Left forelimb (tissue), 1 donor: ENCODE measurements around the gene TAF8.

Experiments
- DNase-seq: peaks from one replicate; pipeline ENCODE4 v3.0.0-alpha.2; 2018; ENCODE audit warnings: low spot score

TAF8 gene

DNA sequence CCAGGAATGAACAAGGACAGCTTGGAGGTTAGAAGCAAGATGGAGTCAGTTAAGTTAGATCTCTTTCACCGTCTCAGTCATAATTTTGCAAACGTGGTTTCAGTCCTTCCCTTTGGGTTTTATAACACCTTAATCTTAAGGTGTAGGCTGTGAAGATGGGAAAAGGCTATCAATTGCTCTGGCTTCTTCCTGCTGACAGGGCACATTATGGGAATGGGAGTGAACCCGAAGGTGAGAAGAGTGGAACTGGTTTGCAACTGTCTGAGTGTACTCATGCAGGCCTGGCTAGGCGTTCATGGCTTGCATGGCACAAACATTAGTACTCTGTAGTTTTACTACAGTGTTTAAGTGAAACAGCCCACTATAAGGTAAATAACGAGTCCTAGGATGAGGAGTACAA is 9.4 kb downstream of the TAF8 start:
- no peak for DNase-seq

DNA sequence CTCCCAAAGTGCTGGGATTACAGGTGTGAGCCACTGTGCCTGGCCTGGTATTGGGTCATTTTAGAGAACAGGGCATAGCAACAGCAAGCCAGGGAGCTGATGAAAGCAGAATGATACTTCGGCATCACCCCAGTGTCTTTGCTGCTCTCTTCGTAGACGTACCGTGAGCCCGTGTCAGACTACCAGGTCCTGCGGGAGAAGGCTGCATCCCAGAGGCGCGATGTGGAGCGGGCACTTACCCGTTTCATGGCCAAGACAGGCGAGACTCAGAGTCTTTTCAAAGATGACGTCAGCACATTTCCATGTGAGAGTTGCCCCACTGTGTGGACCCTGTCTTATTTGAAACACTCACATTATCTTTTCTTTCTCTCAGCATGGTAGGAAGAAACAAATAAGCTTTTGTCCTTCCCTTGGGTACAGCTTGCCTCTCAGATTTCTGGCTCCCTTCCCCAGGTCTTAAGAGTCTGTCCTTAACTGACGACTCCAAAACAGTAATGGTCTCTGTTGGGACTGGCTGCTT is 15.9 kb downstream of the TAF8 start:
- DNase-seq = peak; percentile 26

DNA sequence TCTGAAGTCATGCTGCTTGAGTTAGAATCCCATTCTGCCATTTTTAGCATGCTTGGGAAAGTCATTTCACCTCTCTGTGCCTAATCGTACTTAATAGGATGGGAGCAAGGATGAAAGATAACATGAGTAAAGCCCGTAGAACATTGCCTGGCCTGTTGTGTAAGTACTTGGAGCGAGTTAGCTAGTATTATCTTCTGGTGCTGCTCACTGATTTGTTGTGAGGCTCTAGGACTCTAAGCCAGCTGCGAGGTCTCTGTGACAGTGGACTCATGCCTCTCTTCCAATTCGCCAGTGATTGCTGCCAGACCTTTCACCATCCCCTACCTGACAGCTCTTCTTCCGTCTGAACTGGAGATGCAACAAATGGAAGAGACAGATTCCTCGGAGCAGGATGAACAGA is 17.8 kb downstream of the TAF8 start:
- DNase-seq = peak; percentile 8

DNA sequence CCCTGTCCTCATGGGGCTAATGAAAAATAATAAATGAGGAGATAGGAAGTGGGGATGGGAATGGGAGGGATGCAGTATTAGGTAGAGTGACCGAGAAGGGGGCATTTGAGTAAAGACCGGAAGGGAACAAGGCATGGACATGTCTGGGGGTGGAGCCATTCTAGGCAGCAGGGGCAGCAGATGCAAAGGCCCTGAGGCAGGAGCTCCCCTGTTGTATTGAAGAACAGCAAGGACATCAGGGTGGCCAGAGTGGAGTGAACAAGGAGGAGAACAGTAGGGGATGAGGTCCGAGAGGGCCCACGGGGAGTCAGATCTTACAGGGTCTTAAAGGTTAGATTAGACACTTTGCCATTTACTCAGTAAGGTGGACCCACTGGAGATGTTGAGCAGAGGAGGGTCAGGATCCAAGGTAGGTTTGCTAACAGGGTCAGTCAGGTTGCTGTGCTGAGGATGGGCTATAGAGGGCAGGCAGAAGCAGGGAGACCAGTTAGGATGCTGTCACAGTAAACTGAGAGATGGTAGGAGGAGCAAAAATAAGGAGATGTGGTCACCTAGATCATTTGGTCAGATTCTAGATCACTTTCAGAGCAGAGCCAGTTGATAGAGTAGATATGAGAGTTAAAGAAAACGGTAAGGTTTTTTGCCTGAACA is 18.7 kb downstream of the TAF8 start:
- DNase-seq = no peak

DNA sequence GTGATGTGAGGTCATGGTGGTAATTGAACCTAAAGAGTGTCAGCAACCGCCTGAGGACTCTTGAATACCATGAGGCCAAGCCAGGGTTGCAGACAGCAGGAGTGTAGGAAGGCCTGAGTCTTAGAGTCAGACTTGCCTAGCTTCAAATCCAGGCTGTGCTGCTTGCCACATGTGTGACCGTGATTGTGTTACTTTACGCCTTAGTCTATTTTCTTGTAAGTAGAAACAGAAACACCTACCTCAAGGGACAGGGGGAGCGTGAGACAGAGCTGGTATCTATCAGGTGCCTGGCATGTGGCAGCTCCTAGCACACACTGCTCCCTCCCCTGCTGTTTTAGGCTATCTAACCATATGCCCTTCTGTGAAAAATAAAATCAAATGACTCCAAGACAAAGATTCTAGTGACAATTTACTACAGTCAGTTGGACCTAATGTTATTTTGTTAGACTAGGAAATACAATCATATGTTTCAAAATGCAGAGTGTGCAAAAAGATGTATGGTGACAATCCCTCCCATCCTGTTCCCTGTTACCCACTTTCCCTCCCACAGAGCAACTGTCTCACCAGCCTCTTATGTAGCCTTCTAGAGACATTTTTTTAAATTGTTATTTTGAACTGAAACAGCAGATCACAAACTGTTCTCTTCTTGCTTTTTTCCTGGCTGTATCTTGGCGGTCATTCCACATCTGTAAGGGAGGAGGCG is 21.7 kb downstream of the TAF8 start:
- no peak for DNase-seq

DNA sequence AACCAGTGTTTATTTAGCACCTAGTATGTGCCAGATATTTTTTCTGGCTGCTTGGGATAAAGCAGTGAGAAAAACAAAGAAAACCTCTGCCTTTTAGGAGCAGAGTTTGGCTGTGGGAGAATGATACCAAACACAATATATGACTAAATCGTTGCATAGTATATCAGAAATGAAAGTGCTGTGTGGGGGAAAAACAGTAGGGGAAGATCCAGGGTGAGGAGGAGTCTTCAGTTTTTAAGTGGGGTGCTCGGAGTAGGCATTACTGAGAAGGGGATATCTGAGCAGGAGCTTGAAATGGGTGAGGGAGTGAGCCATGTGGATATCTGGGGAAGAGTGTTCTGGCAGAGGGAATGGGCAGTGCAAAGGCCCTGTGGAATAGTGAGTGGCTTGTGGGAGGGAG is 23.0 kb downstream of the TAF8 start:
- no peak for DNase-seq

DNA sequence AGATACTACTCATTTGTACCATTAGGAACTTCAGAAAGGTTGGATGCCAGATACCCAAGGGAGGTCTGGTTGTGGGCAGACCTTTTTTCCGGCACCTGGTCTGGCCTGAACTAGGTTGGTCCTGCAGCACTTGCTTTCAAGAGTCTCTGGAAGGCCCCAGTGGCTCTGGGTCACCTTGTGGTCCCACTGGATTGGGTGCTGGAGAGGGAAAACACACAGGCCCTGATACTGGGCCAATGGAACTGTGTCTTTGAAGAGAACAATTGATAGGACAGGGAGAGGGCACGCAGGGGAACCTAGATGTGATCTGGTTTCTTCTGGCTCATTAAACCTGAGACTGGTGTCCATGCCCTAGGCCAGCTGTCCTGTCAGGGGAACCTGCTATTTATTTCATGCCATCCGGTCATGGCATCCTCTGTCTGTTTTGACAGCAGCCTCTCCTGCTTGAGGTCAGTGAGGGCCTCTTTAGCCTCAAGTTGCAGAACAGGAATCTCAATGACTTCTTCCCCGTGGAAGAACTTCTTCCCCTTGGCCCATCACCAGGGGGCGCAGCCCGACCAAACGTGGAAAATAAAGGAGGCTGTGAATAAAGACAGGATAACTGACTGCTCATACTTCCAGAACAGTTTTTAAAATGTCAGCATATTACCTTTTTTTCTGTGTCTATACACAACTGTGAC is 25.0 kb downstream of the TAF8 start:
- peak; percentile 83 for DNase-seq

DNA sequence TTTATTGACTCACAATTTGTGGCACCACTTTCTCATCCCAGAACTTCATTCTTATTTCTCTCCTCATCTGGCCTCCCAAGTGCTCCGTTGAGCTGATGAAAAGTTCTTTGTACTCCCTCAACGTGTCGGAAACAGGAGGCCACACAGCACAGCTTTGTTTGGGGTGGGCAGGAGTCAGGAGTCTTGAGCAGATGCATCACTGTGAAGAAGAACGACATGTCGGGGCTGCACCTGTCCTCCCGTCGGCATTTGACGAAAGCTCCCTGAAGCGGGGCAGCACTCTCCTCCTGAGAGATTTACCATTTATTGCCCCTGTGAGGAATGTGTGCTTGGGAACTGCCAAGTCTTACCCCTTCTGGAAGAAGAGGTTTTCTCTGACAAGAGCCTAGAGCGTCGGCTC is 28.1 kb downstream of the TAF8 start:
- DNase-seq = no peak

DNA sequence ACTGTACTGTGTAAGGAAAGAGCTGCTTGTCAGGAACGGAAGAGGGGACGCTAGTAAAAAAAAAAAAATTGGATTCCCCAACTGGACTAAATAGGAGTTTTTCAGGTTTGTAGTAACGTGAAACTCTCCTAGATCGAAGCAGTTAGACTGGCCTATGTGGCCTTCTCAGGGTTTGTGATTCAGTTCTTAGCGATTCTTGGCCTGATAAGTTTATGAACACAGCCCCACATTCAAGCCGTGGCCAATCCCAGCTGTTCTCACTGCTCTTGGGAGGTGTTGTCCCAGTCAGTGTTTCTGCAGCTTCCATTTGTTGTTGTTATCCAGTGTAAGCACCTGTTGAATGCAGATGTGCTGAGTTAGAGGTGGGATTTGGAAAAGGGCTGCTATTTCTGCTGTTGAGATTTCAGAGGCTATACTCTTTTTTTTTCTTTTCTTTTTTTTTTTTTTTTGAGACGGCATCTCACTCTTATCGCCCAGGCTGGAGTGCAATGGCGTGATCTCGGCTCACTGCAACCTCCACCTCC is 29.7 kb downstream of the TAF8 start:
- no peak for DNase-seq

DNA sequence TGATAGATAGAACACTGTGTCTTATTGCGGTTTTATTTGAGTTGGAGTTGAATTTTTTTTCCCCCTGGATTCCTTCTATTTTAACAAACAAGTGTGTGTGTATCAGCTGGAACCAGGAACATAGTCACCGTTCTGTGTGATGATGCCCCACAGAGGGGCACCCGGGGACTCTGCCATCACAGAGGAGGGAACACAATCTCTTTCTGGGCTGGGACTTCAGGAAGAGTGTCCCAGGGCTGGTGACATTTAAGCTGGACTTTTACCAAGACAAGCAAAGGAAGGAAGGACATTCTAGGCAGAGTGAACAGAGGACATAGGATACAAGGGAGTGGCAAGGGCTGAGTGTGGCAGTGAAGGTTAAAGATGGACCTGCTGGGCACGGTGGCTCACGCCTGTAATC is 33.2 kb downstream of the TAF8 start:
- DNase-seq = no peak

DNA sequence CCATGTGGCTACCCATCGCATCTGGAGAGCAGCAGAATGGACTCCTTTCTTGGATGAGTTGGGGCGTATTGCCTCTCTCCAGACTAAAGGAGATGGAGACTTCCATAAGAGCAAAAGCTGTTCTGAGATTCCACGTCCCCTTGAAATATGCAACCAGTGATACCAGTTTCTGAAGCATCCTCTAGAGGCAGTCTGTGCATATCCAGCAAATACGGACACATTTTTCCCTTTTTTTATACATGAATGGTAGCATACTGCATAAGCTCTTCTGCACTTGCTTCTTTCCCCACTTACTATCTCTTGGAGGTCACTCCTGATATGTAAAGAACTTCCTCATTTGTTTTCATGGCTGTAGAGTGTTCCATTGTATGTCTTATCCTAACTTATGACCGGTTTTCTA is 34.6 kb downstream of the TAF8 start:
- no peak for DNase-seq

DNA sequence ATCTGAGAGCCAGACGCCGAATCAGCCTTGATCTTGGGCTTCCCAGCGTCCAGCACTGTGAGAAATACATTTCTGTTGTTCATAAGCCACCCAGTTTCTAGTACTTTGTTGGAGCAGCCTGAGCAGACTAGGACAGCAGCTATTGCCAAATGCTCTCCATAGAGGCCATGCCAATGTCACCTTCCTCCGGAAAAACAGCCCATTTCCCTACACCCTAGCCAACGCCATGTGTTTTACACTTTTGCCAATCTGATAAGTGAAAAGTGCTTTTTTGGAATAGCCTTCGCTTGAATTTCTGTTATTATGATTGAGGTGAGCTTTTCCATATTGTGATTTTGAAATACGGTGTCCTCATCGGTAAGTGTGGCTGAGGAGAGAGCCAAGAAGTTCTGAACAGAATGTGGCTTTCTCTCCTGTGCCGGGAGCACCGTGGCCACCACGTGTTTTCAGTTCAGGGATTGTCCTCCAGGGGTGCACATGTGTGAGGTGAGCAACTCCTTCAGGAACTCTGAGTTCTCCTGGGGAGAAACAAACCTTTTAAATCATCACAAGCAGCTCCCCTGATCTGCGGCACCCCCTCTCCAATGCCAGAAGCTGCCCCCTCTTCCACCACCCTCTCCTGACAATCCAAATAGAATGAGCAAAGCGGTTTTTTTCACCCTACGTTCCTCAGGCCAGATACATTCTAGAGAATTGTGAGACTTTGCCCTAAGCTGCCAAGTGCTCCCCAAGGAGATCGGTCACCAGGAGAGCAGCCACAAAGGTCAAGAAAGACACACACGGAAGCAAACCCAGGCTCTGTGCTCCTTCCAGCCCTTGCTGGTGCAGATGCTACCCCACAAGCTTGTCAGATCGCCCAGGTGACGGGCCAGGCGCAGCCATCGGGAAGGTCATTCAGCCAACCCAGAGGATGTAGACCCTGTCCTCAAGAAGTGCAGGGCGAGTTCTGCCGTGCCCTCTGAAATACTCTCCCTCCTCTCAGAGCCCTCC is 36.0 kb downstream of the TAF8 start:
- no peak for DNase-seq

DNA sequence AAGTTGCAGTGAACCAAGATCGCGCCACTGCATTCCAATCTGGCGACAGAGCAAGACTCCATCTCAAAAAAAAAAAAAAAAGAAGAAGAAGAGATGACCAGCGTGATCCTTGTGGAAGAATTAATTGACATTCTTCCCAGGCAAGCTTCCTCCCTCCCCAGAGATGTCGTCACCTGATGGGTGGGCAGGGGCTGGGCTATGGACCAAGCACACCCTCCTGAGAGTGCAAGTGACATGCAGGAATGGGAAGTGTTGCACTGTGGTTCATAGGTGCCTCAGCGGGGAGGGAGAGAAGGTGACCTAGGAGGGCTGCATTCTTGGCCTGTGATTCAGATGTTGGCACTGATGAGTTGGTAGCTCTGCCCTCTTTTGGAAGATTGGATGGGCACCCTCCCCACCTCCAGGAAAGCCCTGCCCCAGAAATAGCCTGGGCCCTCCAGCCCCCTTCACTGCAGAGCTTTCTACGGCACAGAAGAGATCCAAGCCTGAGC is 37.8 kb downstream of the TAF8 start:
- DNase-seq = no peak

DNA sequence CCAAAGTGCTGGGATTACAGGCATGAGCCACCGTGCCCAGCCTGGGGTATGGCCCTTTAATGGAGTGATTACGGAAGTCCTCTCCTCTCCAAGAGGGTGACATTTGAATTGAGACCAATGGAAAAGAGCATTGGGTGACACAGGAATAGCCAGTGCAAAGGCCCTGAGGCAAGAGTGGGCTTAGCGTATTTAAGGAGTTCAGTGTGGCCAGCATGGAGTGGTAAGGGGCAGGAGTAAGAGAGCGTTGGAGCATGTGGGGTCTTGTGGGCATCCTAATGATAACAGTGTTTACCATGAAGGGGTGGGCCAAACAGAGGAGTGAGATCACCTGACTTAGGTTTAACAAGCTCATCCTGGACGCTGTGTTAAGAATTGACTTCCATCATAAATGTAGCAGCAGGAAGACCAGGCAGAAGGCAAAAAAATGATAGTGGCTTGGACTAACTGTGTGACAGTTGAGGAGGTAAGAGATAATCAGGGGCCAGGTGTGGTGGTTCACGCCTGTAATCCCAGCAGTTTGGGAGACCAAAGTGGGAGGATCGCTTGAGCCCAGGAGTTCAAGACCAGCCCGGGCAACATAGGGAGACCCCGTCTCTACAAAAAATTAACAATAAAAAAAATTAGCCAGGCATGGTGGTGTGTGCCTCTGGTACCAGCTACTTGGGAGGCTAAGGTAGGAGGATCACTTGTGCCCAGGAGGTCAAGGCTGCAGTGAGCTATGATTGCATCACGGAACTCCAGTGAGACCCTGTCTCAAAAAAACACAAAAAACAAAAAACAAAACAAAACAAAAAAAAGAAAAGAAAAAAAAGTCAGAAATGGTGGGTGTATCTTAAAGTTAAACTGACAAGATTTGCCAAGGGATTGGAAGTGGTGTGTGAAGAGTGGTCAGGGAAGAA is 40.7 kb downstream of the TAF8 start:
- DNase-seq = no peak

DNA sequence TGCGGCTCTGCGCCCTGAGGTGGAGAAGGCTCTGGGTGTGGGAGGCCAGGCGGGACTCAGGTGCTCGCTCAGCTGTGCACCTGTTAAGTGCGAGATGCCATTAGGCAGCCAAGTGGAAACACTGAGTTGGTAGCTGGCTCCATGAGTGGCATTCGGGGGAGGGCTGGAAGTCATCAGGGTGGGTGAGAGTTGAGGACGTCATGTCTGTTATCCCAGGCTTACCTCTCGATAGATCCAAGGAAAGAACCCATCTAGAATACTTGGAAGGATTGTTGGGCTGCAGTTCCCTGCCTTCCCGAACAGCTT is 41.3 kb downstream of the TAF8 start:
- no peak for DNase-seq

DNA sequence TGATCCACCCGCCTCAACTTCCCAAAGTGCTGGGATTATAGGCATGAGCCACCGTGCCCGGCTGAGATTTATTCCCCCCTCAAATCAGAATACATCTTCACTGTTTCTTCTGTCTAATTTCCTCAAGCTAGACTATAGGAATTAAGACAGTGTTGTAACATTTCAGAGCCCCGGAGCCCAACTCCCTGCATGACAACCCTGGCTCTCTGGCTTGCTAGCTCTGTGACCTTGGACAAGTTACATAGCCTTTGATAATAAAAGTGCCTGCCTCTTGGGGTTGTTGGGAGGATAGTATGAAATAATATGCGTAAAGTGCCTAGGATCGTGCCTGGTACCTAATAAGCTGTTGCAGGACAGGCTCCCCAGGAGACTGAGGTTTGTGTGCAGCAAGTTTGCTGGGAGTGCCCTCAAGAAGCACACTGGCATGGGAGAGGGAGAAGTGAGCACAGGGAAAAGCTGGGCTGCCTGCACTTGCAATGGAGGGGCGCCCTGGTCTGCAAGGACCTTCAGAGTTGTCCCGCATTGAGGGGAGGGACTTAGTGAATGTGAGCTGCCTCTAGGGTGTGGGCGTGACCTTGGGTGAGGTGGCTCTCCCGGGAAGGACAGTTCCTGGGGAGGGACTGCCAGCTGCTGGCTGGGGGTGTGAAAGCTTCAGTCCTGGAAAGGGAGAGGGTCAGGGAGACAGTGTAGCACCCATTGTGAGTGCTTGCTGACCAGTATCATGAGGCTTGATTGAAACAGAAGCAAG is 43.4 kb downstream of the TAF8 start:
- DNase-seq = no peak

DNA sequence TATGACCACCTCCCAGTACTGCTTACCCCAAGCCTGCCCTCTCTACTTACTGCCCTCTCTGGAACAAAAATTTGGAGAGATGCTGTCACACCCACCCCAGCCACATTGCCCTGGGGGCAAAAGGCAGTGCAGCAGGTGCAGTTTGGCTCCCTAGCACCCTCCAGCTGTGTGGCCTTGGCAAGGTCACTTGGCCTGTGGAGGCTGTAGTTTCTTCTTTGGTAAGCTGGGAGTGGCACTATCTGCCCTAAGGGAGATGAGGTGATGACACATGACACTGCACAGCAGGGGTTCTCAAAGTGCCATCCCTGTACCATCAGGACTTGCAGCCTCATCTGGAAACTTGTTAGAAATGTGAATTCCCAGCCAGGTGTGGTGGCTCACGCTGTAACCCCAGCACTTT is 44.8 kb downstream of the TAF8 start:
- DNase-seq = no peak

DNA sequence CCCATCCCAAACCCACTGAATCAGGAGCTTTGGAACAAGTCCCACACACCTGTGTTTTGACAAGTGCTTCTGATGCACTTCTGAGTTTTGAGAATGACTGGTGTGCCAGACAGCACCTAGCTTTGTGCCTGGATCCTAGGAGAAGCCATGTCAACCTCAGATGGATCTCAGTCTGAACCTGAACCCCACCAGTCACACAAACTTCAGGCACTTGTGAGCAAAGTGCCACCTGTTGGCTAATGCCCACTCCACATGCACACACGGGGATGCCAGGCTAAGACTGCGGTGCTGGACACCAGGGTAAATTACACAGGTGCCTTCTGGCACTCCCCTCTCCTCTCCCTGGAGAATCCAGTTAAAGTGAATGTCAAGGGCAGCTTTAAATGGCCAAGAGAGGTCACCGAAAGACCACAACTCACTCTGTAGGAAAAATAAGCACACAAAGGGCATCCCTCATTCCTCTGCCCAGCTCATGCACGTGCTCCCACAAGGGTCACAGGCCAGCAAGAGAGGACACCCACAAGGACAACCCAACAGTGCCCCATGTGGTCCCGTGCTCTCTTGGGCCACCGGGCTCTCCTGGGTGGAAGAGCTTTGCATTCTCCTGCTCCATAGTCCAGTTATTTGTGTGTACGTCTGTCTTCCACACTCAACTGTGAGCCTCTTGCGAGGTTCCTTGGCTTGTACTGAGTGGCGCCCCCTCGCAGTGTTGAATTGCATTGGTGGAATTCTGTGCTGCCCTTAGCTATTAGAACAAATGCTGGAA is 45.6 kb downstream of the TAF8 start:
- DNase-seq = no peak

DNA sequence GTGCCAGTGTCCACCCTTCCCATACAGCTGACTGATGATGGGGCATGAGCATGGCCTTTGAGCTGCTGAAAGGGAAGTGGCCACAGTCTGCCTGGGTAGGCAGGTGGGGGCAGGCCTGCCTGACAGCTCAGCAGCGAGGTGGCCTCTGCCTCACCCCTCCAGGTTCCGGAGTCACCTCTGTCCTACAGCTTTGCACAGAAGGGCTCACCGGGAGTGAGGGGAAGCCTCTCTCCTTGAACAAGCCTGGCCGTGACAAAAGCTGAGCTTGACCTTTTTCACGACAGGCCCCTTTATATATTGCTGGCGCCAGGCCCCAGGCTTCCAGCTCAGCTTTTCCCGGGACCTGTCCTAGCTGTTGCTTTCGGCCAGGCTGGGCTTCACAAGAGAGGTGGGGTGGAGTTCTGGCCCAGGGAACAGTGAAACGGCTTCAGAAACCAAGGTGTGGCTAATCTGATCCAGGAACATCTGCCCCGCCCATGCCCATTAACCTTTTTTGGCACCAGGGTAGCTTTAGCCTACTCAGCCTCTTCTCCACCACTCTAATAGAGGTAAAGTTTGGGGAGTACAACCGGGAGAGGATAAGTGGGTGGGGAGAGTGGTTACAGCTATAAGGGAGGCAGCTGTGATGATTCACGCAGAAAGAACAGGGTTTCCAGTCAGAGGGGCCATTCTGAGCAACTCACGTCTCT is 49.2 kb downstream of the TAF8 start:
- no peak for DNase-seq
